ENCODE measurements around the gene ANKLE1.
"Not testable (repeated sequence)": the region's sequence is repeated elsewhere in the genome, so short reads cannot be mapped to it uniquely, and the experiment has no call there.

ANKLE1 gene

DNA sequence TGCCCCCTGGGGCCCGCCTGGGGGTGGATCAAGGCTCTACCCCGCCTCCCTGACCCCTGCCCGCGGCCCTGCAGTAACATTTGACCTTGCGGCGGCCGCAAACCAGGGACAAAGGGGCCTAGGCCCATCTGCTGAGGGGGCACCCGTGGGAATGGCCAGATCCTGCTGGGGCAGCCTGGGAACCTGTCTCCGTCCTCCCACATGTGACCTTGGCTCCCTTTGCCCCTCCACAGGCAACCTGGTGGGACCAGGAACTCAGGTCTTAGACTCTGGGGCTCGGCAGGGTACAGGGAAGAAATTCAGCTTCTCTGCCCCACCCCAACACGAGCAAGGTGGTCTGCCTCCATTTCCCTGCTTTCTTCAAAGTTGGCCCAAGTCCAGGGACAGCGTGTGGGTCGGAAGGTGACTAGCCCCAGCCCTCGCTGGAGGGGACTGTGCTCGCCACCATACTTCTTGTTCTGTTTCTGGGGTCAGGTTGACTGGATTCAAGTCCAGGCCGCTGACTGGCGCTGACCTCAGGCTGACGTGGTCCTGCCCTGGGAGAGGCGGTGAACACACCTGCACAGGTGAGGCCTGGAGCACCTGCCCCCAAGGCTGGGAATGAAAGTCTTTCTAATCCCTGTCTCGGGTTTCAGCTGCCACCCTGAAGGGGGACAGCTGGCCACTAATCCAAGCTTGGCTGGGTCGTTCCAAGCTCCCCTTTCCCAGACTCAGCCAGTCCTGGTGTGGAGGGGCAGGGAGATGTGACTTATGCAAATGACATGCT lies 33.5 kb upstream of the ANKLE1 start:
- DNase-seq, result no peak

DNA sequence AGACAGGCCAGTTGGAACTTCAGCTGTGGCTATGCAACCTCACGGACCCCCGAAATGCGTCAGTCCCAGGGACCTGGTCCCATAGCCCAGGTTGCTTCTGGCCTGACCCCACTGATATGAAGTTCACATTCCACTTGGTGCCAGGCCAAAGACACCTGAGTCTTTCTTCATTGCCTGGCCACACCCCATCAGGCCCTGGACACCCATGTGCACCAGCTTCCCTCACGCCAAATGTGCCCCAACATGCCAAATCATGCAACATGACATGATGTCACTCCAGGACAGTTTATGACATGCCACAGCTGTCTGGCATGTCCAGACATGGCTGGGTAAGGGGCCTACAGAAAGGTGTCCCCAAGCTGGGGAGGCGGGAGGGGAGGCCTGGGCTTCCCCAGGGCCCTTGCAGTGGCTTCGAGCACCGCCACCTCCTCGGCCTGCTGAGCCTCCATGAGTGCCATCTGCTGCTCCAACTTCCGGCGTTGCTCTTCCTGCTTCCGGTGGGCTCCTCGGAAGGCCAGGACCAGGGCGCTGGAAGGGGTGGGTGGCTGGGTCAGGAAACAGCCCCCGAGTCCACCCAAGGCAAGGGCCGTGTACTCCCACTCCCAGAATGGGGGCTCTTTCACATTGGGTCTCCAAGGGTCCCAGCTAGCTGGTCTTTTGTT lies 31.7 kb upstream of the ANKLE1 start:
- DNase-seq, result no peak

DNA sequence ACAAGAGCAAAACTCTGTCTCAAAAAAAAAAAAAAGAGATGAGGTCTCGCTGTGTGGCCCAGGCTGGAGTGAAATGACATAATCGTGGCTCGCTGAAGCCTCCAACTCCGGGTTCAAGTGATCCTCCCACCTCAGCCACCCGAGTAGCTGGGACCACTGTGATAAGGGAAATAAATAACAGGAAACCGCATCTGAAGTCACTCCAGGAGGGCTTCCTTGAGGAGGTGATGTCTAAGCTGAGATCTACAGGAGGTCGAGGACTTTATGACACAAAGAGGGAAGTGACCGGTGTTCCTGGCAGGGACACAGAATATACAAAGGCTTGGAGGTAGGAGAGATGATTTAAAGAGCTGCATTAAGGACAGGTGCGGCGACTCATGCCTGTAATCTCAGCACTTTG lies 27.1 kb upstream of the ANKLE1 start:
- no peak for DNase-seq

GRCh38 chr19:17255150-17255621 lies 26.5 kb upstream of the ANKLE1 start:
- no peak for DNase-seq

- DNase-seq, result no peak
Observed at GRCh38 chr19:17256130-17256529, 25.6 kb upstream of the ANKLE1 start.

DNA sequence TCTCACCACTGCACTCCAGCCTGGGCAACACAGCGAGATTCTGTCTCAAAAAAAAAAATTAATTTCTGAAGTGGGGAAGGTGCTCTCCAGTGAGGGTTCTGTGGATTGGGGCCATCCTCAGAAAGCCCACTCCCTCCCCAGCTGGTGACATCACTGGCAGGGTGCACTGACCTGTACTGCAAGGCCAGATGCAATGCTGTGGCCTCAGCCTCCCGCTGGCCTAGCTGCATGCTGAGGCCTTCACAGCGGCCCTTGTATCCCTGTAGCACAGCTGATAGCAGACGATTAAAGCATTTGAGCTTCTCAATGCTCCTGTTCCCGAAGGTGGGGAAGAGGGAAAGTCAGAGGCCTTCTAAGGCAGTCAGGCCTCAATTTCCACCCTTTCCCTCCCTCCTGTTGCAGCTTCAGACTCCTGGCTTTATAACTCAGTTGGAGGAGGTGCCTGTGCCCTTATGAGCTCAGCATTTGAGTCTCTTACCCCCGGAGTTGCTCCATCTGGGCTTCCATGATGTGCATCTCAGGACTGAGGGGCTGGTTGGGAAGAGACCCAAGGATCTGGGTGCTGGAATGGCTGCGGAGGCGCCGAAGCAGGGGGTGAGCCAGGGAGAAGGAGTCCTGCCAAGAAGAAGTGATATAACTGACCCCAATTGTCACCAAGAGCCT lies 22.5 kb upstream of the ANKLE1 start:
- no peak for DNase-seq

DNA sequence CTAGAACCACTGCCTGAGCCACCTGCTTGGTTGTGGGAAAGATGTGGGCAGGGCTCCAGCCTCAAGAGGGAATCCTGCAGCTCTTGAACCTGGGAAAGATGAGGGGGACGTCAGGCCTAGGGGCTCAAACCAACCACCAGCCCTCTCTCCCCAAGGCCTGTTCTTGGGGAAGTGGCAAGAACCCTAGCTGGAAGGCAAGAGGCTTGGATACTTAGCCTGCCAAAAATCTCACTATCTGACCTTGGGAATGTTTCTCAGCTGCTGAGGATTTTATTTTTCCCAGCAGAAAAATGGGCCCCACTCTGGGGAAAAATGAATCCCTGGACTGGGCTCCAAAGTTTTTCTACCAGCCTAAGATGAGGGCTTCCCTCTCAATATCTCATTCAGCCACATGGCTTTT lies 21.8 kb upstream of the ANKLE1 start:
- DNase-seq, result no peak

DNA sequence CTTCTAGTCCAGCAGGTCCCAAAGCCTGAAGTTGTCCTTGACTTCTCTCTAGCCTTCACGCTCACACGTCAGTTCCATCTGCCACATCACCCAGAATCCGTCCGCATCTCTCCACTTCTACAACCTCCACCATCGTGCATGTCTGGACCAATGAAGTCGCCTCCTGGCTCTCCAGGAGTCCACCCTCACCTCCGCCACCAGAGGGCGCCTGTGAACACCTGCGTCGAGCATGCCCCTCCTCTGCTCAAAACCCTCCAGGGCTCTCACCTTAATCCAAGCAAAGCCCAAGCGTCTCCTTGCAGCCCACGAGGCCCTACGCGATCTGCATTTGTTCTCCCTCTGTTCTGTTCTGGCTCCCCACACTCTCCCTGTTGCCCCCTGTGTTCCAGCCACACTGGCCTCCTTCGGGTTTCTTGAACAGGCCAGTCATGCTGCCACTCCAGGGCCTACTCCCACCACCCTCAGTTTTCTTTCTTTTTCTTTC lies 20.8 kb upstream of the ANKLE1 start:
- DNase-seq, result no peak

DNA sequence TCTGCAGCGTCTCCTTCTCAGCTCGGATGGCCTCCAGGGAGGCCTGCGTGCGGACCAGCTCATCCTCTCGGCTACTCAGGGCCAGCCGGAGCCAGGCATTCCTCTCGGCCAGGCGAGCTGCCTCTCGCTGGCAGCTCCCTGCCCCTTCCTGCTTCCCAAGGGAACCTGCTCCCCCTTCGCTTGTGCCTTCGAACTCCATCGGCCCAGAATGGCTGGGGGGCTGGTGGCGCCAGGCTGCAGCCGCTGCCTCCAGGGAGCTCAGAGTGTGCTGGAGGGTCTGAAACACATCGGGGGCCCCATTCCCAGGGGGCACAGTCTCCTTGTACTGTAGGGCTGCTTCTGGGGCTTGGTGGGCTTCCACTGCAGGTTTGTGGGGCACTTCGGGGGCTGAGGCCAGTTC lies 19.1 kb upstream of the ANKLE1 start:
- DNase-seq, result no peak

GRCh38 chr19:17263712-17264640 lies 17.7 kb upstream of the ANKLE1 start:
- no peak for DNase-seq

DNA sequence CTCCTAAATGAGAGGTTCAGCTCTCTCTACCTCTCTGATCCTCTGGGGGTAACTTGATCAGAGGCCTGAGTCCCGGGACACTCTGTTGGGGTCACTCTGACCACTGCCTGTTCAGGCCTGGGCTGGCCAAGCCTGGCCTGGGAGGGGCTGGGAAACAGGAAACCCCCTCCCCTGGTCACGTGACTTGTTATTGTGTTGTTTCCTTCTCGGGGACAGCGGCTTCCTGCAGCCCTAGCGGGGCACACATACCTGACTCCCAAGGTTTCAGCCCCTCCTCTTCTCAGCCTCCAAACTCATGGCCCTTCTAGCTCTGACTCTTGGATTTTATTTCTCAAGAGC lies 17.1 kb upstream of the ANKLE1 start, which contains the start of gene USHBP1:
Gene USHBP1 (minus strand): TSS at position 105 of the 339 bp plus-strand sequence. CDS start 446 bp downstream, outside the sequence.
- DNase-seq, result no peak

DNA sequence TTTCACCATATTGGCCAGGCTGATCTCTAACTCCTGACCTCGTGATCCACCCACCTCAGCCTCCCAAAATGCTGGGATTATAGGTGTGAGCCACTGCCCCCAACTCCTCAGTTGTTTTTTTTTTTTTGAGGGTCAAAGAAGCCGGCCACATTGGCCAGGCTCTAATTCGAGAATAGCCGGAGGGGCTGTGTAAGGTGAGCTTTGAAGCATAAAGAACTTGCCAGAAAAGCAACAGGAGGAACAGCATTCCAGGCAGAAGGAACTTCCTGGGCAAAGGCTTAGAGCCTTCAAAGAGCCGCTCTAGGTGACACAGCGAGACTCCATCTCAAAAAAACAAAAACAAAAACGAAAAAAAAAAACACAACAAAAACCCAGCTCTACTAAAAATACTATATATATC lies 15.7 kb upstream of the ANKLE1 start:
- no peak for DNase-seq

GRCh38 chr19:17266589-17266974 lies 15.1 kb upstream of the ANKLE1 start:
- no peak for DNase-seq

DNA sequence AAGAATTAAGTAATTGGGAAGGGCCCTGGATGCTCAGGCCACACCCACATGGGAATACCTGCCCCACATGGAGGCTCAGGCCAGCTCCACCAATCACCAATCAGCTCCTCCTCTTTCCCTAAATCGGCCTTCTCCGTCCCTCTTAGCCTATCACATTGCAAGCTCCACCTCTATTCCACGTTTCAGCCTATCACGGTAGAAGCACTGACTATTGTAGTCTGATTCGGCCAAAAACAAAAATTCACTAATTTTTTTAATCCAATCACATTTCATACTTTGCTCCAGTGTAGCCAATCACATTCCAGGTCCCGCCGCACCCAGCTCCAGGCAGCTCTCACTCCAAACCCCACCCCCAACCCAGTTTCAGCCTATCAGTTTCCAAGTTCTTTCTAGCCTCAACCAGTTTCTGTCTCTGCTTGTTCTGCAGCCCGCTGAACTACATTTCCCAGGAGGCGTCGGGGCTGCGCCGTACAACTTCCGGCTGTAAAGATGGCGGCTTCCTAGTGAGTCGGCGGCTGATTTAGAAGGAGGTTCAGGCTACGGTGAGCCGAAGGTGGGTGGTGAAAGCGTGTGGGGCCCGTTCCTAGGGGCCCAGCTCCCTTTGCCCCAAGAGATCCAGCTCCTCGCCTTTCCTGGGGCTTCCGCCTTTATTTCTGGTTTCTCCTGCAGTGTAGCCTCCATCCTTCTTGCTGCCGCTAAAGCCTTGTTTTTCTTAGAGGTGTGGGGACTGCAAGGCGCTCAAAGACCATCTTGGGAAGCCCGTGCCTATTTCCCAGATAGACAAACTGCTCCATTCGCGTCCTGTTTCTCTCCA lies 14.5 kb upstream of the ANKLE1 start, which contains the start of gene BABAM1:
Gene BABAM1 (plus strand): TSS at position 469 of the 814 bp plus-strand sequence. CDS start 1,364 bp downstream, outside the sequence.
- DNase-seq, result peak; percentile 82

- DNase-seq, result no peak
Observed at GRCh38 chr19:17268754-17269153, 12.9 kb upstream of the ANKLE1 start.

DNA sequence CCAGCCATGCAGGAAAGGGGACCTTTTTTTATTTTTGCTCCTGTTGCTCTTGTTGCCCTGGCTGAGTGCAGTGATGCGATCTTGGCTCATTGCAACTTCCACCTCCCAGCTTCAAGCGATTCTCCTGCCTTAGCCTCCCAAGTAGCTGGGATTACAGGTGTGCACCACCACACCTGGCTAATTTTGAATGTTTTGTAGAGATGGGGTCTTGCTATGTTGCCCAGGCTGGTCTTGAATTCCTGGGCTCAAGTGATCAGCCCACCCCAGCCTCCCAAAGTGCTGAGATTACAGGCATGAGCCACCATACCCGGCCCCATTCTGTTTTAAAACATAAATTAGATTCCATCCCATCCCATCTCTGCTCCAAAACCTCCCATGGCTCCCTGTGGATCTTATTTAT lies 6.8 kb upstream of the ANKLE1 start:
- not testable (repeated sequence) for DNase-seq

- DNase-seq, result no peak
Observed at GRCh38 chr19:17275441-17276175, 6.1 kb upstream of the ANKLE1 start.

DNA sequence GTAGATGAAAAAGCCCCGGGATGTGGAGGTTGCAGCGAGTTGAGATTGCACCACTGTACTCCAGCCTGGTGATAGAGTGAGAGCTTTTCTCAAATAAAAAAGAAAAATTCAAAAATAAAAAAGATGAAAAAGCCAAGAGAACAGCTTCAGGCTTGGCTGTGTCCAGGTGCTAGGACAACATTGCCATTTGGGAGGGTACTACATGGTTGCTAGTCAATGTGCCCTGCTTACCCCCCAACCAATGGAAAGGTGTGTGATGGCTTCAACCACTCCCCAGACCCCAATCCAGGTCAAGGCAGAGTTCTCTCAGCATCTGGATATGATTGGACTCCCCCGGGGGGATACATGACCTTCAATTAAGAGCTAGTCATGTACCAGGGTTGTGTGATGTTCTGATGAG lies 2.3 kb upstream of the ANKLE1 start:
- no peak for DNase-seq

DNA sequence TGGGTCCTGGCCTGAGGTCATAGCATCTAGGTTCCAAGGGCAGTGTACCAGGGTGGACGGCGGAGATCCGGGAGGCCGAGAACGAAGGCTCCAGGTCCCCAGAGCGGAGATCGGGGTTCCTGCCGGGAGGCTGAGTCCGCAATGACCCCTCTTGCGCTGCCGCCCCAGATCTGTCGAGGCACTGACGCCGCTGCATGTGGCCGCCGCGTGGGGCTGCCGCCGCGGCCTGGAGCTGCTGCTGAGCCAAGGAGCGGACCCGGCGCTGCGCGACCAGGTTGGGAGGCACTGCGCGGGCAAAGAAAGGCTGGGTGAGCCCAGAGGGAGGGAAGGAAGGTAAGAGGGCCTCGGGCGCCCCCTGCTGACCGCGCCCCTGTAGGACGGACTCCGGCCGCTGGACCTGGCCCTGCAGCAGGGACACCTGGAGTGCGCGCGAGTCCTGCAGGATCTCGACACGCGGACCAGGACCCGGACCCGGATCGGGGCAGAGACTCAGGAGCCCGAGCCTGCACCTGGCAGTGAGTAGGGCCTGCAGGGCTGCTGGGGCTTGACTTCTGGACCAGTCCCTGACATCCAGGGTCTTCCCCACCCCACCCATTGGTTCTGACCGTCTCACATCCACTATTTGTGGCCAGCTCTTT lies 906 bp downstream of the ANKLE1 start:
- DNase-seq, result no peak

- DNase-seq, result no peak
Observed at GRCh38 chr19:17283504-17283996, 1.8 kb downstream of the ANKLE1 start.

Measured in NCI-H1417 treated with DMSO at 0.1 percent for 48 hours (cell line).